NB4 (cell line): ENCODE data around the gene PCNP.

Source experiments
- CTCF ChIP-seq: IDR thresholded peaks from one replicate; pipeline ENCODE4 v1.5.1; 2012; ENCODE audit warnings: low read depth, low read length
- MAX ChIP-seq: IDR thresholded peaks from 2 replicates; pipeline ENCODE4 v1.6.1; 2011; ENCODE audit warnings: low read depth, low read length
- MYC ChIP-seq: IDR thresholded peaks from 2 replicates; pipeline ENCODE4 v1.6.1; 2011; ENCODE audit warnings: low read depth, low read length
- POLR2A ChIP-seq: IDR thresholded peaks from 2 replicates; pipeline ENCODE4 v1.6.1; 2011; ENCODE audit warnings: mild to moderate bottlenecking; ENCODE audit not compliant: insufficient read length; ENCODE audit errors: extremely low read depth

GRCh38 chr3:101623656-101624055 lies 49.7 kb downstream of the PCNP start:
- no peak for TF ChIP-seq CTCF
- no peak for TF ChIP-seq POLR2A
- no peak for TF ChIP-seq MAX
- TF ChIP-seq MYC = no peak
